Body of pancreas (tissue), 4 donors: ENCODE results near the gene HTR2A.

ENCODE experiments used
- POLR2A ChIP-seq, 3 donors: fragments of 450-650 bp; IDR thresholded peaks; one replicate each; pipeline ENCODE4 v1.6.1; 2016; ENCODE audit warnings: antibody characterized with exemption in 3 of 3, mild to moderate bottlenecking in 2 of 3
- TF ChIP-seq, protein P1 (sequence below), 7 experiments: fragments of 450-650 bp in 4 of 7; fragments of 200-600 bp in 3 of 7; sonication (generic) in 3 of 7; IDR thresholded peaks; one replicate each; pipeline ENCODE4 v1.5.1; 2016 to 2019; ENCODE audit warnings: antibody characterized with exemption in 7 of 7

DNA sequence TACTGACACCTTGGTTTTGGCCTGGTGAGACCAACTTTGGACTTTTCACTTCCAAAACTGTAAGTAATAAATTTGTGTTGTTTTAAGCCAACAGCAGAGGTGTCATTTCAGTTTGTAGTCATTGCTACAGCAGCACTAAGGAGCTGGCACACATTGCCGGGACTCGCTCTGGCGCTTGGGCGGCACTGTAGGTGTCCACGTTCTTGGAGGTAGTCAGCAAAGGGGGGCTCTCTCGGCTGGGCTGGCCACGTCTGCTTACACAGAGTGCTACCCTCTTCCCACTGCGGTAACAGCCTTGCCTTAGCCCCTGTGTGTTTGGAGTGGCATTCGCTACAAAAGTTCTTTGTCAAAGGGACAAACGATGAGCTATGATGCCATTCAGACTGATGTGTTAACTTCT, 44.7 kb downstream of the HTR2A start:
- TF ChIP-seq, protein P1, sequence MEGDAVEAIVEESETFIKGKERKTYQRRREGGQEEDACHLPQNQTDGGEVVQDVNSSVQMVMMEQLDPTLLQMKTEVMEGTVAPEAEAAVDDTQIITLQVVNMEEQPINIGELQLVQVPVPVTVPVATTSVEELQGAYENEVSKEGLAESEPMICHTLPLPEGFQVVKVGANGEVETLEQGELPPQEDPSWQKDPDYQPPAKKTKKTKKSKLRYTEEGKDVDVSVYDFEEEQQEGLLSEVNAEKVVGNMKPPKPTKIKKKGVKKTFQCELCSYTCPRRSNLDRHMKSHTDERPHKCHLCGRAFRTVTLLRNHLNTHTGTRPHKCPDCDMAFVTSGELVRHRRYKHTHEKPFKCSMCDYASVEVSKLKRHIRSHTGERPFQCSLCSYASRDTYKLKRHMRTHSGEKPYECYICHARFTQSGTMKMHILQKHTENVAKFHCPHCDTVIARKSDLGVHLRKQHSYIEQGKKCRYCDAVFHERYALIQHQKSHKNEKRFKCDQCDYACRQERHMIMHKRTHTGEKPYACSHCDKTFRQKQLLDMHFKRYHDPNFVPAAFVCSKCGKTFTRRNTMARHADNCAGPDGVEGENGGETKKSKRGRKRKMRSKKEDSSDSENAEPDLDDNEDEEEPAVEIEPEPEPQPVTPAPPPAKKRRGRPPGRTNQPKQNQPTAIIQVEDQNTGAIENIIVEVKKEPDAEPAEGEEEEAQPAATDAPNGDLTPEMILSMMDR (IDR thresholded peaks at IDR 0.05), result no peak
- no peak for TF ChIP-seq POLR2A (IDR thresholded peaks at IDR 0.05)
